Measurements from ENCODE around the gene CDHR2.

The CDHR2 gene

DNA sequence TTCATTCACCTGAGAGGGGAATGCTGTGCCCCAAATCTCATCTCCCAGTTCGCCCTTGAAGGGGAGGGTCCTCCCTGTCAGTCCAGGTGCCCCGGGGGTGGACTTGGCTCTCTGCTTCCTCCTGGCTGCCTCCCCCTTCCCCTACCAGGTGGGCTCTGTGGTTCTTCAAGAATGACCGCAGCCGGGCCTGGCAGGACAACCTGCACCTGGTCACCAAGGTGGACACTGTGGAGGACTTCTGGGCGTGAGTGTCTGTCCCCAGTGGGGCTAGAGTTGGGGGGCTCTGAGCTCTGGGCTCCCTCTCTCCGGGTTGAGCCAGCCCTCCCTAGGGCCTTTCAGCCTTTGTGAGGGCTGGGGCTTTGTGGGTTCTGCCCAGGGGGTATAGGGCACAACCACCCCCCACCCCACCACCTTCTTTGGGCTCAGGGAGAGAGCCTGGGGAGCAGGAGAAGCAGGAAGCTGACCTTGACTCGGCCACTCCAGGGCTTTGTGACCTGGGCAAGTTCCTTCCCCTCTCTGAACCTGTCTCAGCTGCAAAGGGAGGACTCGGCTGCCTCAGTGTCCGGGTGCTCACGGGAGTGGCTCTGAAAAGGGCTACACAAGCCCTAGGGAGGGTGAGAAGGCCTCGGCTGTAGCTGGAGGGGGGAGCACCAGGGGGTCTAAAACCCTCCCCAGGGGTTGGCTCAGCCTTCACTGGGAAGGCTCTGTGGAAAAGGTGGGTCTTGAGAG lies 94.5 kb downstream of the CDHR2 start:
- DNase-seq: no peak

DNA sequence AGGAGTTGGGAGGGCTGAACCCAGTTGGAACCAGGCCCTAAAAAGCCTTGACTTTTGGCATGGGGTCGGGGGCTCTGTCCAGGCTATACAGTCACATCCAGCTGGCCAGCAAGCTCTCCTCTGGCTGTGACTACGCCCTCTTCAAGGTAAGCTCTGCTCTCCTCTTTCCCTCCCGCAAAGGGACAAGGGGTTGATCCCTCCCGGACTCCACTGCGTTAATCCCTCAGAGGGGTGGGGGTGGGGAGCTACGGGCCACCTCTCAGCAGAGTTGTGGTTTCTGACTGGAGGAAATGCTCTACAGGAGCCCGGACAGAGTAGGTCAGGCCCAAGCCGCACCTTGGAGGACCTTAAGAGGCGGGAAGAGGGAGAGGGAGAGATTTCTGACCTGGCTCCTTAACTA lies 95.2 kb downstream of the CDHR2 start:
- DNase-seq: no peak

DNA sequence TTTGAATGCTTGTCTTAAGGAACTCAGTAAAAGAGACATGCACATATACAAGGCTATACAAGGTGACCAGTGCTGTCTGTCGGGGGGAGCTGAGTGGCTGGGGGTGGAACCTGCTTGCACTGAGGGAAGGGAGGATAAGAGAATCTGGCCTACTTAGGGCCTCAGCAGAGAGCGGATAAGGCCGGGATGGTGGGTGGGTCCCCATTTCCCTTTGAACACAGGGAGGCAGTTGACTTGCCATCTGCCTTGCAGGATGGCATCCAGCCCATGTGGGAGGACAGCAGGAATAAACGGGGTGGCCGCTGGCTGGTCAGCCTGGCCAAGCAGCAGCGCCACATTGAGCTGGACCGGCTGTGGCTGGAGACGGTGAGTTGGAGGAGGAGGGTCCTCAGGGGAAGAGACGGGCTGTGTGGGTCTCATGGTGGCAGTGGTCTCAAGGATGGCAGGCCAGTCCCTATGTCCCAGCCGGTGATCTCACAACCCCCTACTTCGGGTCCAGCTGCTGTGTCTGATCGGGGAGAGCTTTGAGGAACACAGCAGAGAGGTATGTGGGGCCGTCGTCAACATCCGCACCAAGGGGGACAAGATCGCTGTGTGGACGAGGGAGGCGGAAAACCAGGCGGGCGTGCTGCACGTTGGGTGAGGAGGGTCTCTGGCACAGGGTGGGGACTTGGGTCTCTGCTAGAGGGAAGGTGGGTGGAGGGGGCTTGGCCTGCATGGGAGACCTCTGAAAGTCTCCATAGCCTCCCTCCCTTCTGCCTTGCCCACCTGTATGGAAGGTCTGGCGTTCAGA lies 95.9 kb downstream of the CDHR2 start:
- no peak for DNase-seq
